Kasumi-1 (cell line): ENCODE results near the gene PGGT1B.

Experiments
- DNase-seq, 2 experiments: peaks; one replicate each; lab custom pipeline; 2025; lab: John Stamatoyannopoulos, UW

PGGT1B gene

DNA sequence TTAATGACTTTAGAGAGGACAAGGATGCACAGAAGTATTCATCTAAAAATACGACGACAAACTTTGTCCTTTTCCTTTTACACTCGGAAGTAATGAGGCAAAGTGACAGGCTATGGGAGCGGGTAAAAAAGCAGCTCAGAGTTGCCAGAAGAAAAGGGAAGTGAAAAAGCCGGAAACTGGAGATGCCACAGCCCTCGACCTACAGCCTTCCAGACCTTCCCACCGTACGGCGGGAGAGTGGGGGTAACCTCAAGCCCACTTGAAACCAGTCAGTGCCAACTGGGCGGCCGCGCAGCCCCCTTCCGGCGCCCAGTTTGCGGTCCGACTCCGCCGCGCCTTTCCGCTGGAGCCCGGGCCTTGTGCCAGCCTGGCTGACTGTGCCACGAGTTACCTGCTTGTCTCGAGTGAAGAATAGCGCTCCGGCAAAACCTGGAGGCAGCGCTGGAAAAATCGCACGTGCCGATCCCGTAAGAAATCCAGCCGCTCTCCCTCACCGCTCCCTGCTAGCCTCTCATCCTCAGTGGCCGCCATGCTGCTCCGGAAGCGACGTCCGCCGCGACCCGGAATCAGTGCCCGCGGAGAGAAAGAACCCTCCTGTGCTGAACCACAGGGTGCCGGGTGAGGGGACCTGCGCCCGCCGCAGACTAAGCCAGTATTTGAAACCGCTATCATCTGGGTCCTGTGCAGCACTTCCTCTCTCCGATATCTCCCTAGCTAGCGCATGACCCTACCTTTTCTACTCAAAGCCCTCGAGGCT is at the start of gene PGGT1B:
Gene PGGT1B (minus strand): TSS at position 557 of the 757 bp plus-strand sequence. CDS start 26 bp downstream, at position 531.
- DNase-seq = peak; percentile 81 to 88

- DNase-seq = peak; percentile 59 to 69
Measured at GRCh38 chr5:115309751-115310370, 47.2 kb upstream of the PGGT1B start.

DNA sequence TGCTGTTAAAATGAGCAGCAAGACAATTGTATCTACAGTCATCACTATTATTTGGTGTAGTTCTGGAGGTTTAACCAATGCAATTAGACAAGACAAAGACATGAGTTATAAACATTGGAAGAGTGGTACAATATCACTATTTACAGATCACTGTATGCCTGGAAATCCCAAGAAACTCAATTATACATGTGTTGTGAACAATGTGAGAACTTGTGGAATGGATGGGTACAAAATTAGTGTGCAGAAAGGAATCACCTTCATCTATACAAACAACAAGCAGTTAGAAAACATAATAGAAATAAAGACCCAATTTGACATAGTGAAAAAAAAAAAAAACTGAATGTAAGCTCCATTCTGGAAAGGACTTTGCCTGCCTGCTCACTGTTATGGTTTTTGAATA is 46.1 kb upstream of the PGGT1B start:
- no peak for DNase-seq

- no peak for DNase-seq
Measured at GRCh38 chr5:115306011-115306536, 43.4 kb upstream of the PGGT1B start.

GRCh38 chr5:115304496-115304895 is 41.8 kb upstream of the PGGT1B start:
- DNase-seq = no peak

DNA sequence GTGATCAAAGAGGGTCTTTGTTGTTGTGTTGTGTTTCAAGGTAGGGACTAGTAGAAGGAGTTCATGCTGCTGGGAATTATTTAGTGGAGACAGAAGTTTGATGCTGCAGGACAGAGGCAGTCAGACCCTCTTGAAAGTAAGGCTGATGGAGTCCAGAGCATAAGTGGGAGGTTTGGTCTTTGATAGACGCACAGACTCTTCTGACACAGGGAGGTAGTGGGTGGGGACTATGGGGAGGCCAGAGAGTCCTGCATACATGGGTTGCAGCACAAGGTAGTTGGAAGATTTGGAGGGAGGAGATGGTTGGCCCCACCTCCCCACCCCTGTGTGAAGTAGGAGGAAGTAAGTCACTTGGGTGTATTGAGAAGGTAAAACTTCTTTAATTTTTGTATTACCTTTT is 36.1 kb upstream of the PGGT1B start:
- DNase-seq = no peak

DNA sequence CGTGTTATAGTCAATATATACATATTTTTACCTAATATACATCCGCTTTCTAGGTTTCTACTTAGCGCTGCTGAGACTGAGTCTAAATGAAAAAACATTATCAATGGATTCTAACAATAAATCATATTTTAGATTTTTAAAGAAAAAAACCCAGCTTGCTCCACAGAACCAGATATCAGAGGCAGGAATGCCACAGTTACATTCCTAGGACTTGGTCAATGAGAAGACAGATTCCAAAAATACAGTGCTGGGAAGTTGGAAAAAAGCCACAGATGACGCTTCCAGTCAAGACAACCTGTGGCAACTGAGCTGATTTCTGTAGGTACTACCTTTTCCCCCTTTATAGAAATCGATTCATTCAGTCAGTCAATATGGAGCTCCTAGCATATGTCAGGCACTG is 34.4 kb upstream of the PGGT1B start:
- DNase-seq = no peak

- DNase-seq = peak; percentile 37 to 59
Measured at GRCh38 chr5:115296124-115297022, 33.7 kb upstream of the PGGT1B start, which contains the start of gene CCDC112. Gene CCDC112, minus strand, starts transcription at chr5:115296654. Its CDS starts 111 bp downstream, at chr5:115296543.

GRCh38 chr5:115295777-115296123 is 33.1 kb upstream of the PGGT1B start:
- DNase-seq = peak in 1 of 2 experiments; percentile 32

DNA sequence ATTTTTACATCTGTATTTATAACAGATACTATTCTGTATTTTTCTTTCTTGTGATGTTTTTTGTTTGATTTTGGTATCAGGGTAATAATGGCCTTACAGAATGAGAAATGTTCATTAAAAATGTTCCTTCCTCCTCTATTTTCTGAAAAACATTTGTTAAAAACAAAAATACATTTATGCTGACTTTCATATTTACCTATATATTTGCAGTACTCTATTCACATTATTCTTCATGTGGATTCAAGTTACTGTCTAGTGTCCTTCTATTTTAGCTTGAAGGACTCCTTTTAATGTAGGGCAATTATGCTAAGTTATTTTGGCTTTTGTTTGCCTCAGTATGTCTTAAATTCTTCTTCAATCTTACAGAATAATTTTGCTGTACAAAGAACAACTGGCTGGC is 28.7 kb upstream of the PGGT1B start:
- no peak for DNase-seq

DNA sequence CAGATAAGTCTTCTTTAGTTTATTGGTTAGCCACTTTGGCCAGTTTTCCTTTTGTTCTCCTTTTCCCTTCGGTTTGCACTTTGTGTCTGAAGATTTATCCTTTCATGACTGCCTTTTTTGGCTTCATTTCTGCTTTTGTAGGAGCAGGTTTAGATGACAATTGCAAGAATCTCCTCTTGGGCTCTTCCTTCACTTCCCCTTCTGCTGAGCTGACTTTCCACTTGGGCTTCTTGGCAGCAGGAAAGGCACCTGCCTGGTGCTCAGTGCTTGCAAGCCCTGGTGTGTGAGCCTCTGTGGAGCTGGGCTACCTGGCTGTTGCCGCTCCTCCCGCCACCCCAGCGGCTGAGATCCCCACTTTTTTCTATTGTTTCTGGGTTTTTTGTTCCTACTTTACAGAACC is 26.4 kb upstream of the PGGT1B start:
- peak; percentile 53 to 56 for DNase-seq

GRCh38 chr5:115284021-115284420 is 21.3 kb upstream of the PGGT1B start:
- no peak for DNase-seq

- DNase-seq = no peak
Measured at GRCh38 chr5:115282131-115282530, 19.5 kb upstream of the PGGT1B start.

DNA sequence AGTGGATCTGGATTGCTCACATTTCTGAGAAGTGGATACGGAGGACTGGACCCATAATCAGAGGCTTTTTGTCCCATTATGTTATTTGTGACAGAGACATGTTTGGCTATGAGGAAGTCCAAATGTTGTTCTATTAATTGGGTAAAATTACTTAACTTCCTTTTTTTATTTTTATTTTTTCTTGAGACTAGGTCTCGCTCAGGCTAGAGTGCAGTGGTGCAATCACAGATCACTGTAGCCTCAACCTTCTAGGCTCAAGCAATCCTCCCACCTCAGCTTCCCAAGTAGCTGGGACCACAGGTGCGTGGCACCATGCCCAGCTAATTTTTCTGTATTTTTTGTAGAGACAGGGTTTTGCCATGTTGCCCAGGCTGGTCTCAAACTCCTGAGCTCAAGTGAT is 11.9 kb upstream of the PGGT1B start:
- DNase-seq = peak in 1 of 2 experiments; percentile 16

DNA sequence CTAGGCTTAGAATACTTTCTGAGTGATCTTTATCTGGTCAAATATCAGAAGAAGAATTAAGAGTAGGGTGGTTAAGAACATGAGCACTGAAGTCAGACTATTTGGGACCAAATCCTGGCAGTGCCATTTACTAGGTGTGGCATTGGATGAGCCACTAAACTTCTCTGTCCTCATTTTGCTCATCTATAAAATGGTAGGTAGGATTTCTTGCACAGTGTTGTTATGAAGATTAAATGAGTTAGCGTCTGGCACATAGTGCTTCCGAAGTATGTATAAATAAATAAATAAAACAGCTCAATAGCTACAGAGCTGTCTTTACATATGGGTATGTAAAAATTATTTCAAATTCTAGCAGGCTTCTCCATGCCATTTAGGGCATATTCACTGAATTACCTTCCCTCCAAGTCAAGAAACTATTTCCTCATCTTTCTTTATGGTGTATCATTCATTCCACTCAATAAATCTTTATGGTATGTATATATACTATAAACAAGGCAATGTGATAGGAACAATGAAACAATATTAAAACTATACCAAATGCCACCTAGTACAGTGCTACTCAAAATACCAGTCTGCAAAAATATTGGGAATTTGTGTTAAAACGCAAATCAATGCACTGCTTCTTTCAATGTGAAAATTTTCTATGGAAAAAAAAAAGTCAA is 9.8 kb upstream of the PGGT1B start:
- no peak for DNase-seq

DNA sequence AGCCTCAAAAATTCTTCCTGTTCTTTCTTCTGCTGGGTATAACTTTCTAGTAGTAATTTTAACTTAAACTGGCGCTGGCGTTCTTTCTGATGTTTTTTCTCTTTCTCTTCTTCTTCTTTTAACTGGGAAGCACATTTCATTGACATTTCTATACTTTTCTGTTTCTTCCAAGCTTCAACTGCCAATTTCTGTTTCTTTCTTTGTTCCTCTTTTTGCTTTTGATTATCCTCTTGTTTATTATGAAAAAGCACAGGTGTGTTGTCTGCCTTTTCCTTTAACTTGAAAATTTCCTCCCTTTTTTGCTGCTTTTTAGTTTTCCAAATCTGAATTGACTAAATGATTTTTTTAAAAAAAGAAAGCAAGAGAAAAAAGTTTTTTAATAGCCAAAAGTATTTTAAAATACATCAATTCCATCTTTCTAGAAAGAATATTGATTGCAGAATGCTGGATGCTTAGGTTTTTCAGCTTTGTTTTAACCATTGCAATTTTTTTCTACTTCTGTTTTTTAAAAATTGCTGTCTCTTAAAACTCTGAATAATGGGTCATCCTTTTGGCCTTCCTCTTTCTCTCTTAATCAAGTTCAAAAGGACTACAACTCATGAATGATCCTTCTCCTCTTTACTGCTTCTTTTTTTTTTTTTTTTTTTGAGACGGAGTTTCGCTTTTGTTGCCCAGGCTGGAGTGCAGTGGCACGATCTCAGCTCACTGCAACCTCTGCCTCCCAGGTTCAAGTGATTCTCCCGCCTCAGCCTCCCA is 8.8 kb upstream of the PGGT1B start:
- peak in 1 of 2 experiments; percentile 2 for DNase-seq

GRCh38 chr5:115267617-115268016 is 4.9 kb upstream of the PGGT1B start:
- no peak for DNase-seq

- DNase-seq = no peak
Measured at GRCh38 chr5:115265220-115265619, 2.5 kb upstream of the PGGT1B start.

DNA sequence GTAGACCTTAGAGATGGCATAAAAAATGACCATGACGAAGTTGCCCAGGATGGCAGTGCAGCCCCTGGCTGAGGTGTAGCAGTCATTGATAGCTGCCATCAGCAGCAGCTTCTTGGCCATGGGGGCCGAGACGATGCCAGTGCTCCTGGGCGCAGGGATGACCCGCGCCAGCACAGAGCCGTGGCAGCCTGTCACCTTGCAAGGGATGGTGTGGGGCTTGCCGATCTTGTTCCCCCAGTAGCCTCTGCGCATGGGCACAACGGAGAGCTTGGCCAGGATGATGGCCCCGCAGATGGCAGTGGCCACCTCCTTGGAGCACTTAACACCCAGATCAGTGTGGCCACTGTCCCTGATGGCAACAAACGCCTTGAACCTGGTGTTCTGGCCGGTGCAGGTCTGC is 2.1 kb upstream of the PGGT1B start:
- no peak for DNase-seq

DNA sequence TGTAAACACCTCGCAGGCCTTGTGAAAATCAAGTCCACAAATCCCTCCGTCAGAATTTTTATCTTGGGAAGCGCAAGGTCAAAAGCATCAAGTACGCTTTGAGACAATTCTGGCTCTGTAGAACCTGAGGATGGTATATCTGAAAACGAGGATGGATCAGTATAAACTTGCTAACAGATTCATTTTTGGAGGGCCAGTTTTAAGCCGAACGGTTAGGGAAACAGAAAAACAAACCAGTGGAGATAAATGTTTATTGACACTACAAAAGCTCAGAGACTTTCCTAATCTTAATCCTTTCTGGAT is 352 bp upstream of the PGGT1B start:
- no peak for DNase-seq

DNA sequence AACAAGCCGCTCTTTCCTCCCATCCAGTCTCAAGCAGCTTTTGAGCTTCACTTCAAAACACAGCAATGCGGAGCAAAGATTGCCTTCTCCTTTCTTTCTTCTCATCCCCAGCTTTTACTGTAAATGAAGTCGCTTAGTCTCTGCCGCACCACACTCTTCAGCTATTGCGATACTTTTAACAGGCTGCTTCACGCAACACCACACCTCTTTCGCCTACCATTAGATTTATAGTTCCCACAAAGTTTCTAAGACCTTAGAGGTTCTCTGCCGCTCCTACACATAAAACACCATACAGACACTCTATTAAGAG is 711 bp downstream of the PGGT1B start:
- peak in 1 of 2 experiments; percentile 52 for DNase-seq
